Activated CD4-positive, alpha-beta T cell treated with anti-CD3 and anti-CD28 coated beads, Interleukin-2, Interleukin-4, amounts not matched to agents 100 ng/mL and 50 ng/mL, durations not matched to agents 16 hours and 8 hours (primary cell): ENCODE results near the gene CFLAR.
"Not testable (repeated sequence)": the region's sequence is repeated elsewhere in the genome, so short reads cannot be mapped to it uniquely, and the experiment has no call there.

Experiments
- DNase-seq: peaks from one replicate; pipeline ENCODE4 v3.0.0-alpha.2; 2020; ENCODE audit warnings: low spot score

Gene CFLAR

DNA sequence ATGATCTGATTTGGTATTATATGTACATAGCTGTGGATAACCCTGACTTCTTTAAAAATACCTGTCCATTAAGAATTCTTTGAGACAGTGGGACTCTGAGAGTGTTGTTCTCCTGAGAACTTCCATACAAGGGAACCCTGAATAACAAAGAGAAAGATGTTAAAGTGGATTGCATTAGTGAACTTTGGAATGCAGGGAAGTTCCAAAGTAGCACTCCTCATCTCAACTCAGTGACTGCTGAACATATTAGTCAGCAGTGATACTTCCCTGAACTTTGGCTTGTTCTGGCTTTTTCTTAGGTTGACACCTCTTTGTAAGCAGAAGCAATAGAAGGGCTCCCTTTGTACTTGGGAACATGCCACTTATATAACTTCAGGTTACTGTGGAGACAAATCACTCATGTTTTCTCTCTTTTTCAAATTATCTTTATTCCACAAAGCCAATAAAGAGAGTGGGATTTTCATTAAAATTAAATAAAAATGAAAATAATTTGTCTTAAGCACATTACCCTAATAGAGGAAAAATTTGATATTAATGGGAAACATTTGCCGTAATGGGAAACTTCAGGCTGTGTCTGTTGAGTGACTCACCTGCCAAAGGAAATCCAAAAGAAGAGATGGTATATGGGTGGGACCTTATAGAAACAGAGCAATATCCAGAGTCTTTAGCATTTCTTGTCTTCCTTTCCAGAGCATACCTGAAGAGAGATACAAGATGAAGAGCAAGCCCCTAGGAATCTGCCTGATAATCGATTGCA, 33.3 kb downstream of the CFLAR start:
- no peak for DNase-seq

DNA sequence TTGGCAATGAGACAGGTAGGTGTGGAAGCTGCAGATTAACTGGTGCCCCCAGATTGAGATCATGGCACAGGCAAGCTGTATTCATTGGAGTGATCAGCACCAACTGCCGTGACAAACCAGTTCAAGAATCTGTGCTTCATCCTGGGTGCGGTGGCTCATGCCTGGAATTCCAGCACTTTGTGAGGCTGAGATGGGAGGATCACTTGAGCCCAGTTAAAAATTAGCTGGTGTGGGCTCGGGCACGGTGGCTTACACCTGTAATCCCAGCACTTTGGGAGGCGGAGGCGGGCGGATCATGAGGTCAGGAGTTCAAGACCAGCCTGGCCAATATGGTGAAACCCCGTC, 33.8 kb downstream of the CFLAR start:
- DNase-seq = not testable (repeated sequence)

DNA sequence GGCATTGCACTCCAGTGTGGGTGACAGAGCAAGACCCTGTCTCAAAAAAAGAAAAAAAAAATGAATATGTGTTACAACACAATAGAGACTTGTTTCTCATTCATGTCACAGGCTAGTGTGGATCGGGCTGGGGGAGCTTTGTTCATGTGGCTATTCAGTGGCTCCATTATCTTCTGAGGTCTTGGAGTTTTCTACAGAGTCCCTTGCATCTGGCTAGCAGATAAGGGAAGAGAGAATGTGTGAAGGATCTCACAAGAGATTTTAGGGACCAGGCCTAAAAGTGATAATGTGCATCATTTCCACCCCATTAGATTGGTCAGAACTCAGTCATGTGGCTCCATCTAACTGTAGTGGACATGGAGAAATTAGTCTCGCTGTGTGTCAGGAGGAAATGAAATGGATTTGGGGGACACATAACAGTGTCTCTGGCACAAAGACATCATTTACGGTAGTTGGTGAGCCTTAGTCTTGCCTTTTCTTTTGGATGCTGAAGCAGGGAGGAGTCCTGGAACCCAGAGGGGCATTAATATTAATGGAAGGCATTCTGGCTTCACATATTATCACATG, 34.6 kb downstream of the CFLAR start:
- DNase-seq = no peak

DNA sequence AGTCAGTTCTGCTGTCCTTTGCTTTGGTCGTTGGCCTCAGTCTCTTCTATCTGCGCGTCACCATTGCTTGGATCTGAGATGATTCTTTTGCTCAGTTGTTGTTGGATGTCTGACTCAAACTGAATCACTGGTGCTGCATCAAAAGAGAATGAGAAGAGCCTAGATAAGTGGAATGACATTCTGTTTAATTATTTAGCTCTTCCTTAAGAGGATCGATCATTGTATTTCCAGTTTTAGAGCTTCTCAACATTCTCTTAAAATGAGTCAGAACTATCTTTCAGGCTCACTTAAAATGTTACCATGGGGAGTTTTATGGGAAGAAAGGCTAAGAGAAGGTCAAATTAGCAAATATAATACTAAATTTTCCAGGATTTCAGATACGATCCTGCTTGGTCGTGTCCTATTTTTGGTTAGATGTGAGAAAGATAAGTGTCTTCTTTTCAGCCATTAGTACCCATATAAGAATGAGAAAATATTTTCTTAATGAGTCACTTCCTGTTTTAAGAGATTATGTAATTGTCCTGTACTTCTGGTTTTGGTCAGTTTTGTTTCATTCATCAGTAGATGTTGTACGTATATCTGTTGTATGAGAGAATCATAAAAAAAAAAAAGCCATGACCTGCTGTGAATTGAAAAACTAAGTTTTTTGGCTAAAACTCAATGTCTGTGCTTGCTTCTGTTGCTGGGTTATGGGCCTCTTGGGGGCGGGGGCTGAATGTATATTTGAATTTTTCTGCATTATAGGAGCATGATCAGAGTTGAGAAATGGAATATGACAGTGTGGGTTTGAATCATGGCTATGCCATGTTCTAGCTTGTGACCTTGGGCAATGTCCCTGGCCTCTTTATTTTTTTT, 35.4 kb downstream of the CFLAR start:
- peak; percentile 31 for DNase-seq

DNA sequence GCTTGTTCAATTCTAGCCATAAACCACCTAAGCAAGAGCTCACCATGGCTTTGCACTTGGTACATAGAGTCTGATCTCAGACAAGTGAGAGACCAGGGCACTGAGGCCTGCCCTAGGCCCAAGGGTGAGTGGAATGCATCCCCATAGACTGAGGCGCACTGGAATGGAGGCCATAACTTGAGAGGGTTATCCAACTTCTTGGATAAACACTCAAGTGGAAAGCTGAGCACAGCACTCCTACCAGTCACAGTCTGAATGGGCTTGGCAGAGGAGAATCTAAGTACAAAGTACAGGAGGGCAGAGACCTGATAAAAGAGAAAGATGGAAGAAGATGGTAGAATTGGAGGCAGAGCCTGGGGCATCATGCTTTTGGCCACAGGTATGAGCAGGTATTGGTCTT, 36.6 kb downstream of the CFLAR start:
- no peak for DNase-seq

DNA sequence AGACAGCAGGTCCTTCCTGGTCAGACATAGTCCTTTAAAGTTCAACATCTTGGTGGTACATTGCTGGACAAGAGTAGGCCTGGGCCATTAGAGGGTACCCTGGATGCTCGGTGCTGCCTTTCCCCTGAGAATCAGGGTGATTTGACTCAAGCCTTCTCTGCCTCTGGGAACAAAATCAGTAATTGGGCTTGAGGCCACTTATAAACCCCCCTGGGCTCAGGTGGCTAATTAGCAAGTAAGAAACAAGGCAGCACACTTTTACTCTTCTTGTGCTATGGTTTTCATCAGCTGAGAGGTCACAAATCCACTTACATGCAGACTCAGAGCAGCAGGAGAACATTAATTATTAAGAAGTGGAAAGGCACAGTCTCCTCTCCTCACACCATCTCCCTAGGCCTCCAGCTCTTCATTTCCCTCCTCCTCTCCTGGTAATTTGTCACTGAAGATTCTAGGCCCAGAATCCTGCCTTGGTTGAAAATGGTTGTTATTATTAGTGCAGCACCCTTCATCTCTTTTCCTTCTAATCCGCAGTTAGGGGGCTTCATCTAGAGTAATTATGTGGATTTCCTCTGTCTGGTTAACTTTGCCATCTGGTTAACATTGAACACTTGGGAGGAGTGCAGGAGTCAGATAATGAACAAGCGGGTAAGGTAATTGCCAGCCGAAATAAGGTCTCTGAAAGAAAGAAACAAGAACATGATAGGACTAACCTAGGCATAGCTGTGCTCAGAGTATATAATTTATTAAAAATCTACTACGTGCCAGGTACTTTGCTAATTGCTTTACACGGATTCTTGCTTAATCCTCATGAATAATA, 37.2 kb downstream of the CFLAR start:
- no peak for DNase-seq

DNA sequence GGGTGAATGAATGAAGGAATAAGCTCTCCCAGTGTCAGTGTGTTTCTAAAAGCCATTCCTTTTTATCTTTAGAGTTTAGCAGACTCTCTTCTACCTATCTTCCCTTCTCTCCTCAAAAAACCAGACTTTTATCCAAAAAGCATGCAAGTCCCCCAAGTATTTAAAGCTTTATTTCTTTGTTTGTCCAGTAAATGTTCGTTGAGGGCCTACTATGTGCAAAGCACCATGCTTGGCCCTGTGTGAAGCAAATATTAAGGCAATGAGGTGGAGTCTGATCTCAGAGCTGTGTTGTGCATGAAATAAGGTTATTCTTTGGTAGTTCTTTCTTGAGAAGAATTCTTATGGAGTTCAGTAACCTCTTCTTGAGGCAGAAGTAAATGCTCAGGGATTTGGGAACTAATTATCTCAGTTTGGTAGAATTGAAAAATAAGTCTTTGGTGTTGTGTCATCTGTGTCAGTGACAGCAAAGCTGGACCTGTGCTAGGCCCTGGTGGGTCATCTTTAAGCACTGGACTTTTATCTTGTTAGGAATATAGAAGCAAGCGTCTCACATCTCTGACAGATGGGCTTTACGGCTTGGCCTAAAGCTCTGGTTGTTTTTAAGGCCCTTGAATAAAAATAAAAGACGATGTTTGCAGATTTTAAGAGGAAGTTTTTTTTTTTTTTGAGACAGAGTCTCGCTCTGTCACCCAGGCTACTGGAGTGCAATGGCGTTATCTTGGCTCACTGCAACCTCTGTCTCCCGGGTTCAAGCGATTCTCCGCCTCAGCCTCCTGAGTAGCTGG, 38.8 kb downstream of the CFLAR start:
- DNase-seq = no peak

DNA sequence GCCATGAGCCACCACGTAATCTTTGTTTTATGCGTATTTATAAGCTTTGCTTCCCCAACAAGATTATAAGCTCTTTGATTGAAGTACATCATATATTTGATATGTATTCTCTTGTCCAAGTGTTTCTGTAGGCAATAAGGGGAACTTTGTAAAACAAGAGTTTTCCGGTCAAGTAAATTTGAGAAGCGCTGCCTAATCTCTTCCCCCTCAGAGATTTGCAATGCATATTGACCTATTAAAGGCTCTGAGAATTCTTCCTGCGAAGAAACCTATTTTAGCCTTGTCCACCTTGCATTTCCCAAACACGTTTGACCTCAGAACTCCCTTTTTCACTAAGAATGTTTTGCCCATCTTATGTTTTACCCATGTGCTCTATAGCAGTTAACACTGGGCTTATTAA, 40.1 kb downstream of the CFLAR start:
- no peak for DNase-seq

DNA sequence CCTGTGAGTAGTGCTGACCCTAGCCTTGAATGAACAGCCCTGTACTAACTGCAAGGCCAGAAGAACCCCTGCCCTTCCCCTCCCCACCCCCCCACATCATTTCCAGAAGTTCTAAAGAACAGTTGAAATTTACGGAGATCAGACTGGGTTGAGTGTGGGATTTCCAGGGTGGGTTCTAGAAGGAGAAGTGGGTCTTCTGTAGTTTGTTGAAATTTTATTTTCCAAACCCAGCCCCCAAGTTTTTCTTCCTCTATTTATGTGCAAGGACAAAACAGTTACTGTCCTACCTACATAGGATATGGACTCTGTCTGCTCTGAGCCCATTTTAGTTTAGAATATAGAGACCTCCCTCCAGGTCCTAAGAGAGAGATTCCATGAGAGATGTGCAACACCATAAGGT, 40.7 kb downstream of the CFLAR start:
- DNase-seq = no peak

DNA sequence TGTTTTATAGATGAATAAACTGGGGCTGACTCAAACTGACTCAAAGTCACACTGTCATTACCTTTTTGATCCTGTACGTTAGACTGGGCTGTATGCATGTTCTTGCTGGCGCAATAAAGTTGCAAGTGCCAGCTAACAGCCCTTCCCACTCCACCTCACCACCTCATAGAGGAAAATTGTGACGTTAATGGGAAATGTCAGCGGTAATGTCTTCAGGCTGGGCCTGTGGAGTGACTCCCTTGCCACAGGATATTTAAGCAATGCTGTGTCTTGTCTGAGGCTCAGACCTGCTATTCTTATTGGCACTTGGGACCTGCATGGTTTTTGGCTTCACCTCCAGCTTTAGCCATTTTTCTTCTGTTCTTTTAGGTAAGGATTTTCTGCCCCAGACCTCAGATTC, 41.7 kb downstream of the CFLAR start:
- no peak for DNase-seq

DNA sequence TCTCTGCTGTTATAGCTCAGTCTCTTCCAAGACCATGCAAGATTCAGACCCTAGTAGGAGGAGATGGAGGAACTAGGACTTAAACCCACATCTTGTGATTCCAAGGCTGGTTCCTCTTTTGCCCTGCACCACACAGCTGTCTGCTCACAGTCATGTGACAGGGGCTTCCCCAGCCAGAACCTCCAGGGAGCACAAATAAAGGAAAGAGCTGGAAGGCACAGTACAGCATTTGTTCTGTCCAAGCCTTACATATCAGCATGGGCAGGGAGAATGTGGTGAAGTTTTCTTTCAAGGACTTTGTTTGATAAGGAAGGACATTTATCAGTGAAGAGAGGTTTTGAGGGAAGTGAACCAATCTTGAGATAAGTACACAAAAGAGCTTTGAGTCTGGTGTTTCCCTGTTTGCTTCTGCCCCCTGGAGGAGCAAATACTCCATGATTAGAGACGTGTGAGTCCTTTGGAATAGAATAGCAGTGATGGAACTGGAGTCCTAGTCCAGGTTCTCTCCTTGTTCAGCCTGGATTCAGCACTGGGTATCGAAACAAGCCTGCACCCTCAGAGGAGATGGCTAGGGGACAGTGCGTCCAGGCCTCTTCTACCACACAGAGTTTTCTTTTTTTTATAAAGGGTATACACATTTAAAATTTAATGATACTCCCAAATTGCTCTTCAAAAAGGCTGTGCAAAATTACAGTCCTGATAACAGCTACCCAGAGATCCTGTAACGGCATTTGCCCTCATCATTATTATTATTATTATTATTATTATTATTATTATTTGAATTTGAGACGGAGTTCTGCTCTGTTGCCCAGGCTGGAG, 42.4 kb downstream of the CFLAR start:
- peak; percentile 58 for DNase-seq

DNA sequence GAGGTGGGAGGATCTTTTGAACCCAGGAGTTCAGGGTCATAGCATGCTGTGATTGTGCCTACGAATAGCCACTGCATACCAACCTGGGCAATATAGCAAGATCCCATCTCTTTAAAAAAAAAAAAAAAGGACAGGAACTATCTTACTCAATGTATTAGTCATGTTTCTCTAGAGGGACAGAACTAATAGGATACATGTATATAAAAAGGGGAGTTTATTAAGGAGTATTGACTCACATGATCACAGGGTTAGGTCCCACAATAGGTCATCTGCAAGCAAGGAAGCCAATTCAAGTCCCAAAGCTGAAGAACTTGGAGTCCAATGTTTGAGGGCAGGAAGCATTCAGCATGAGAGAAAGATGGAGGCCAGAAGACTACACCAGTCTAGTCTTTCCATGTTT, 48.2 kb downstream of the CFLAR start:
- no peak for DNase-seq

DNA sequence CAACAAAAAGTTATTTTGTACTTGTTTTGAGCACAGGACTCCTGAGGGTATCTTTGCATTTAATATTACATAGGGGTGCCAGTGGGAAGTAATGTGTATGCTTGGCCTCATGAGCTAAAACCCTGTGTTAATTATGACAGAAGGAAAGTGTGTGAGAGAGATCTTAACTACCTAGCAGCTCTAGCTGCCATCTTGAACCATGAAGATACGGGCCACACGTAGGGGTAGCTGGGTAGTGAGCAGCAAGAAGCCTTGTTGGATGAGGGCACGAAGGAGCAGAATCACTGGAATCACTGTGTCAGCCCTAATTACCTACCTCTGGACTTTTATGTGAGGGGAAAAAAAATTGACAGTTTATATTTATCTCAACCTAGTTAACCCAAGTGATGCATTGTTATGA, 51.6 kb downstream of the CFLAR start:
- no peak for DNase-seq

DNA sequence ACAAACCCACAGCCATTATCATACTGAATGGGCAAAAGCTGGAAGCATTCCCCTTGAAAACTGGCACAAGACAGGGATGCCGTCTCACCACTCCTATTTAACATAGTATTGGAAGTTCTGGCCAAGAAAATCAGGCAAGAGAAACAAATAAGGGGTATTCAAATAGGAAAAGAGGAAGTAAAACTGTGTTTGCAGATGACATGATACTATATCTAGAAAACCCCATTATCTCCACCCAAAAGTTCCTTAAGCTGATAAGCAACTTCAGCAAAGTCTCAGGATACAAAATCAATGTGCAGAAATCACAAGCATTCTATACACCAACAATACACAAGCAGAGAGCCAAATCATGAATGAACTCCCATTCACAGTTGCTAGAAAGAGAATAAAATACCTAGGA, 52.5 kb downstream of the CFLAR start:
- DNase-seq = not testable (repeated sequence)

DNA sequence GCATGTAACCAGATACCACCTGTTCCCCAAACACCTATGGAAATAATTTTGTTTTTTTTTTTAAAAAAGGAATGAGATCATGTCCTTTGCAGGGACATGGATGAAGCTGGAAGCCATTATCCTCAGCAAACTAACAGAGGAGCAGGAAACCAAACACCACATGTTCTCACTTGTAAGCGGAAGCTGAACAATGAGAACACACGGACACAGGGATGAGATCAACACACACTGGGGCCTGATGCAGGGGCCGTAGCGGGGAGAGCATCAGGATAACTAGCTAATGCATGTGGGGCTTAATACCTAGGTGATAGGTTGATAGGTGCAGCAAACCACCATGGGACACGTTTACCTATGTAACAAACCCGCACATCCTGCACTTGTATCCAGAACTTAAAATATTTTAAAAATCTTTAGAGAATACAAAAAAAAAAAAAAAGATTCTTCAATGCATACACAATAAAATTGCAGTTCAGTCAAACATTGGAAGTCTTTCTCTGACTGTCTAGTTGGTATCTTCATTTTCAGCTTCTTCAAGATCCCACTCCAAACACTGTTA, 55.4 kb downstream of the CFLAR start:
- DNase-seq = no peak

DNA sequence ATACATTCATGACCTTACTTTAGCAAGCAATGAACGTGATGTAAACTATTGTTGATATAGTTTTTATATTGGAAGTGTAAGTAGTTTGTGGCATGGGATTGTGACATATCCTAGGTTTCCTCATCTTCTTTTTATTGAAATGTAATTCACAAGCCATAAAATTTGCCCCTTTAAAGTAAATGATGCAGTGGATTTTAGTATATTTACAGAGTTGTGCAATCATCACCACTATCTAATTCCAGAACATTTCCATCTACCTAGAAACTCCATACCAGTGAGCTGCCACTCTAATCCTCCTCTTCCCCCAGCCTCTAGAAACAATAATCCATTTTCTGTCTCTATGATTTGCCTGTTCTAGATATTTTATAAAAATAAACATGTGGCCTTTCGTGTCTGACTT, 56.3 kb downstream of the CFLAR start:
- no peak for DNase-seq

DNA sequence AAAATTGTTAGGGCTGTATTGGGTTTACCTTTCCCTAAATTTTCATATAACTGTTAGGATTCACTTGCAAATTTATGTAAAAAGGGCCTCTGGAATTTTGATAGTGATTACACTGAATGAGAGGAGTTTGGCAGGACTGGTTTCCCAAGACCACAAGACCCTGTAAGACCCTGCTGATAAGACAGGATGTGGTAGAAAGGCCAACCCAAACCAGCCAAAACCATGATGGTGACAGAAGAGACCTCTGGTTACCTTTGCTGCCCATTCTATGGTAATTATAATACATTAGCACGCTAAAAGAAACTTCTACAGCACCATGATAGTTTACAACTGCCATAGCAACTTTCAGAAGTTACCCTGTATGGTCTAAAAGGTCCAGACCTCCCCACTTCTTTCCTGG, 58.7 kb downstream of the CFLAR start:
- no peak for DNase-seq

DNA sequence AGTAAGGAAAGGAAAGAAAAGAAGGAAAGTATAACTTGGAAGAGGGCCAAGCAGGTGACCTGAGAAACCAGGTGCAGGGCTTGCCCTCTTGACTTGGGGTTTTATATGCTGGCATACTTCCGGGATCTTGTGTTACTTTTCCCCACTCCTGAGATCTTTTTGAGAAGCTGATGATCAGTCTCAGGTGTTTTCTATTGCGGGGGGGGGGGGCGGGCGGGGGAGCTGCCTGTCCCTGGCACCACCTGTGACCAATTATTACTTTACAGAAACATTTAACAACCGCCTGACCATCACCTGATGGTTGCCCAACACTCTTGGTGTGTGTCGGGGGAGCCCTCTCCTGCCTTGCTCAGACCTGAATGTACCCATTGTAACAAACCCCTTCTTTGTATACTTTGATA, 60.1 kb downstream of the CFLAR start:
- no peak for DNase-seq

DNA sequence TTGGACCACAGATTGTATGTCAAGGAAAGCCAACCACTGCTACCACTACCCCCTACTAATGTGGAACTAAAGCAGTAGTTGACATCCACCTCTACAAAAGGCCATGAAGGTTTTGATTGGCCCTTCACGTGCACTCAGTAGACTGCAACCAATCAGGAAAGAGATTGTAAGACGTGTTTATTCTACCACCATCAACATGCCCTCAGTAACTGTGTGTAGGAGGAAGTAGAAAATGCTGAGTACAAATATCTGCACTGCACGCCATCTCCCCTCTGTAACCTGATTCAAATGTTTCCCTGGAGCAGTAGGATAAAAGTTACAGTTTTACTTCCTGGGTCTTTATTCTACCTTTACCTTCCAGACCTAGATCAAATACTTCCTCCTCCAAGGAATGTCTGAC, 64.0 kb downstream of the CFLAR start:
- no peak for DNase-seq

DNA sequence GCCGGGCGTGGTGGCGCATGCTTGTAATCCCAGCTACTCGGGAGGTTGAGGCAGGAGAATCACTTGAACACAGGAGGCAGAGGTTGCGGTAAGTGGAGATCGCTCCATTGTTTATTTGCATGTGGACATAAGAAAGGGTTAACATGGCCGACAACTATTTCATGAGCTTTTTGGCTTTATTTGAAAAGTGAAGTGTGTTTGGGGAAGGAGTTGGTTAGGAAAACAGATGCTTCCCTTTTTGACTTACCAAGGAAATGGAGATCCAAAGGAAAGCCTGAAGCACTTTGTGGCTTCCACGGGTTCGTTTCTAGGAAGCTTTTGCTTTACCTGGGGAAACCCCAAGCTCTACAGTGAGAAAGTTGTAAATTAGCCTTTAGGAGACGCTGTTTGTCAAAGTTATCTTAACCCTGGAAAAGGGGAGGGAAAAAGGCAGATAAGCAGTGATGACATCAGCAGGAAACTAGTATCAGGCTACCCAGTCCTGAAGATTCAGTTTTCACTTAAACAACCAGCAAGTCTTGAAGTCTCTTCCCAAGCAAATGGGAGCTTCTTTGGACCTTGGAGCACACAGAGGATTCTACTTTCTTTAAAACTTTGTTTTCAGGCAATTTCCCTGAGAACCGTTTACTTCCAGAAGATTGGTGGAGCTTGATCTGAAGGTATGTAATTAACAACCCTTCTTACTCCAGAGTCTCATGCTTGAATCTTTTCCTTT, 66.8 kb downstream of the CFLAR start, which contains the start of gene CASP10:
Gene CASP10, plus strand, starts transcription at position 492 of the 715 bp plus-strand sequence. CDS start 2,637 bp downstream, outside the sequence.
- peak; percentile 57 for DNase-seq
